ENCODE measurements around the gene MACC1. TPM values are rescaled to one million over a fixed set of nuclear protein-coding genes. Genes with fewer than 3 reads are reported as not detected.

The MACC1 gene
- total and polyA plus RNA-seq, 4 donors: 0.02 to 1.0 (median 0.50) TPM

DNA sequence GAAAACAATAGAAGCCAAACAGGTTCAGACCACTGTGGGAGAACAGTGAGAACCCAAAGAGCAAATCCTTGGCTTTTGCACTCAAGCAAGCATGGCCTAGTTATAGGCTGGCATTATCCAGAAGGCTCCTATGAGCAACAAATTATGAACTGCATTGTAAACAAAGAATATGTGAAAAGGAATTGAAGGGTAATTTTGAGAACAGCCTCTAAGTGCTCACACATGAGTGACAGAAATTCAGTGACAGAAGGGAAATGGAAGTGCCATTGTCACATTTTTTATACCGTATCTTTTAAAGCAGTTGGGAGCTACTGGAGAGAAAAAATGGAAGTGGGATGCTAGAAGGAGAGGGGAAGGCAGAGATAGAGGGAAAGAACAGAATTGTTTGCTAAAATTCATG lies 114.2 kb downstream of the MACC1 start:
- Histone ChIP-seq H3K4me1 (ENCODE audit: control insufficient read depth in 4 of 4, insufficient read depth in 4 of 4, low read length in 3 of 4) (no peaks in the 10 kb centered on the region), H3K27me3 (ENCODE audit: control insufficient read depth in 4 of 4, insufficient read depth in 4 of 4, low read length in 3 of 4) (no peaks in the 10 kb centered on the region), H3K27ac (ENCODE audit: low read depth in 1 of 2, low read length in 2 of 2) (no peak overlapping the region), H3K4me3 (ENCODE audit: low read depth in 1 of 3, low read length in 3 of 3) (no peak overlapping the region), H3K9ac (ENCODE audit: low read depth in 1 of 2, low read length in 2 of 2) (no peak overlapping the region), H3K9me3 (ENCODE audit: control insufficient read depth in 4 of 4, low read length in 3 of 4) (peaks cover 0 to 2% (median 0%) of the 10 kb centered on the region in 4 donors), H3K36me3 (ENCODE audit: control insufficient read depth in 4 of 4, insufficient read depth in 3 of 4, low read depth in 1 of 4, low read length in 3 of 4) (no peaks in the 10 kb centered on the region)
- 3% methylated on average over 1 of the region's 1 CpG for WGBS
- no peak for TF ChIP-seq FOXA1 (IDR thresholded peaks at IDR 0.05)
- no peak for DNase-seq (ENCODE audit: low spot score)

DNA sequence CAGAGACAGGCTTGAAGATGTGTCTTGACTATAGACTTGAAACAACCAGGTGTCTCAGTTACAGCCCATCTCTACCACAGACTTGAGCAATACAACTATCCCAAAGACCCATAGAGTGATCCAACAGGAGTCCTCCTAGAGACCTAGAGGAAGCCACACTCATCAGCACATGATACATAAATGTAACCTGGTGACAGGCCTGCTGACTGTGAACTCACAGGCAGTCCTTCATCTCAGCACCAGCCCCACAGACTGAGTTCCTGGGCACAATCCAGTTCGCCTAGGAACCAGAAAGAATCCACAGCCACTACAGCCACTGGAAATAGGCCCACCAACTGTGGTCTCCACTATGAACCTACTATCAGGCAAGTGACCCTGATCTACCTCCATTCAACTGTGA lies 121.3 kb downstream of the MACC1 start:
- Histone ChIP-seq H3K4me3 (ENCODE audit: low read depth in 1 of 3, low read length in 3 of 3) (no peak overlapping the region), H3K36me3 (ENCODE audit: control insufficient read depth in 4 of 4, insufficient read depth in 3 of 4, low read depth in 1 of 4, low read length in 3 of 4) (no peaks in the 10 kb centered on the region), H3K4me1 (ENCODE audit: control insufficient read depth in 4 of 4, insufficient read depth in 4 of 4, low read length in 3 of 4) (no peaks in the 10 kb centered on the region), H3K27ac (ENCODE audit: low read depth in 1 of 2, low read length in 2 of 2) (no peak overlapping the region), H3K27me3 (ENCODE audit: control insufficient read depth in 4 of 4, insufficient read depth in 4 of 4, low read length in 3 of 4) (no peaks in the 10 kb centered on the region), H3K9ac (ENCODE audit: low read depth in 1 of 2, low read length in 2 of 2) (no peak overlapping the region), H3K9me3 (ENCODE audit: control insufficient read depth in 4 of 4, low read length in 3 of 4) (peaks cover 0 to 8% (median 2%) of the 10 kb centered on the region in 4 donors)
- no peak for DNase-seq (ENCODE audit: low spot score)
- TF ChIP-seq HNF4A (conservative IDR thresholded peaks at IDR 0.05) (no peak), TAF1 (conservative IDR thresholded peaks at IDR 0.05) (no peak), RAD21 (IDR thresholded peaks at IDR 0.05) (no peak), SP1 (IDR thresholded peaks at IDR 0.05) (no peak), JUND (IDR thresholded peaks at IDR 0.05) (no peak)
- 77% methylated on average over 1 of the region's 1 CpG for WGBS

DNA sequence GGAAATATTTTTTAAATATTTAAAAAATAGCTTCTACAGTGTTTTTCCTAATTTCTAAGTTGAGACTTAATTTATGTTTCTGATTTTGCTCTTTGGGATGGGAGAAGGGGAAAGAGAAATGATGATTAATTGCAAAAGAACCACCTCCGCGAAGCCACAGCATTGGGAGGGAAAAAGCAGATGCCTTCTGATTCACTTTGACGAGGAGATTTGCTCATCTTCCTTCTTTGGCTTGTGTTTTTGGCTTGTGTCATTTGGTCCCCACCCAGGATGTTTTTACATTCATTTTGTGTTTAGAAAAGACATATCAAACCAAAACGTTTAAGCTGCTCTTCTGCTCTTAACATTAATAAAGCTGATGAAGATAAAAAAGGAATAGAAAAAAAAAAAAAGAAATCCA lies 121.7 kb downstream of the MACC1 start:
- Histone ChIP-seq H3K36me3 (ENCODE audit: control insufficient read depth in 4 of 4, insufficient read depth in 3 of 4, low read depth in 1 of 4, low read length in 3 of 4) (no peaks in the 10 kb centered on the region), H3K9ac (ENCODE audit: low read depth in 1 of 2, low read length in 2 of 2) (no peak overlapping the region), H3K27ac (ENCODE audit: low read depth in 1 of 2, low read length in 2 of 2) (no peak overlapping the region), H3K9me3 (ENCODE audit: control insufficient read depth in 4 of 4, low read length in 3 of 4) (peaks cover 0 to 8% (median 2%) of the 10 kb centered on the region in 4 donors), H3K4me3 (ENCODE audit: low read depth in 1 of 3, low read length in 3 of 3) (no peak overlapping the region), H3K27me3 (ENCODE audit: control insufficient read depth in 4 of 4, insufficient read depth in 4 of 4, low read length in 3 of 4) (no peaks in the 10 kb centered on the region), H3K4me1 (ENCODE audit: control insufficient read depth in 4 of 4, insufficient read depth in 4 of 4, low read length in 3 of 4) (no peaks in the 10 kb centered on the region)
- DNase-seq (ENCODE audit: low spot score): no peak
- WGBS: 78% methylated on average over 4 of the region's 4 CpGs
- TF ChIP-seq HNF4G (IDR thresholded peaks at IDR 0.05) (no peak), FOXA1 (IDR thresholded peaks at IDR 0.05) (no peak), GABPA (IDR thresholded peaks at IDR 0.05 in 1 of 2, conservative IDR thresholded peaks at IDR 0.05 in 1 of 2) (no peak), RAD21 (IDR thresholded peaks at IDR 0.05) (no peak), RXRA (IDR thresholded peaks at IDR 0.05) (no peak), YY1 (IDR thresholded peaks at IDR 0.05) (no peak), NR2F2 (IDR thresholded peaks at IDR 0.05) (no peak), EGR1 (IDR thresholded peaks at IDR 0.05; ENCODE audit: low read depth in 2 of 2) (no peak), TAF1 (conservative IDR thresholded peaks at IDR 0.05) (no peak), FOXA2 (IDR thresholded peaks at IDR 0.05) (no peak), HNF4A (conservative IDR thresholded peaks at IDR 0.05) (no peak), SP1 (IDR thresholded peaks at IDR 0.05) (no peak), JUND (IDR thresholded peaks at IDR 0.05) (no peak)
- TF ChIP-seq, protein P1, sequence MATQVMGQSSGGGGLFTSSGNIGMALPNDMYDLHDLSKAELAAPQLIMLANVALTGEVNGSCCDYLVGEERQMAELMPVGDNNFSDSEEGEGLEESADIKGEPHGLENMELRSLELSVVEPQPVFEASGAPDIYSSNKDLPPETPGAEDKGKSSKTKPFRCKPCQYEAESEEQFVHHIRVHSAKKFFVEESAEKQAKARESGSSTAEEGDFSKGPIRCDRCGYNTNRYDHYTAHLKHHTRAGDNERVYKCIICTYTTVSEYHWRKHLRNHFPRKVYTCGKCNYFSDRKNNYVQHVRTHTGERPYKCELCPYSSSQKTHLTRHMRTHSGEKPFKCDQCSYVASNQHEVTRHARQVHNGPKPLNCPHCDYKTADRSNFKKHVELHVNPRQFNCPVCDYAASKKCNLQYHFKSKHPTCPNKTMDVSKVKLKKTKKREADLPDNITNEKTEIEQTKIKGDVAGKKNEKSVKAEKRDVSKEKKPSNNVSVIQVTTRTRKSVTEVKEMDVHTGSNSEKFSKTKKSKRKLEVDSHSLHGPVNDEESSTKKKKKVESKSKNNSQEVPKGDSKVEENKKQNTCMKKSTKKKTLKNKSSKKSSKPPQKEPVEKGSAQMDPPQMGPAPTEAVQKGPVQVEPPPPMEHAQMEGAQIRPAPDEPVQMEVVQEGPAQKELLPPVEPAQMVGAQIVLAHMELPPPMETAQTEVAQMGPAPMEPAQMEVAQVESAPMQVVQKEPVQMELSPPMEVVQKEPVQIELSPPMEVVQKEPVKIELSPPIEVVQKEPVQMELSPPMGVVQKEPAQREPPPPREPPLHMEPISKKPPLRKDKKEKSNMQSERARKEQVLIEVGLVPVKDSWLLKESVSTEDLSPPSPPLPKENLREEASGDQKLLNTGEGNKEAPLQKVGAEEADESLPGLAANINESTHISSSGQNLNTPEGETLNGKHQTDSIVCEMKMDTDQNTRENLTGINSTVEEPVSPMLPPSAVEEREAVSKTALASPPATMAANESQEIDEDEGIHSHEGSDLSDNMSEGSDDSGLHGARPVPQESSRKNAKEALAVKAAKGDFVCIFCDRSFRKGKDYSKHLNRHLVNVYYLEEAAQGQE (IDR thresholded peaks at IDR 0.05): no peak
- TF ChIP-seq, protein P2, sequence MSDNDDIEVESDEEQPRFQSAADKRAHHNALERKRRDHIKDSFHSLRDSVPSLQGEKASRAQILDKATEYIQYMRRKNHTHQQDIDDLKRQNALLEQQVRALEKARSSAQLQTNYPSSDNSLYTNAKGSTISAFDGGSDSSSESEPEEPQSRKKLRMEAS (IDR thresholded peaks at IDR 0.05): no peak
- TF ChIP-seq, protein P3, sequence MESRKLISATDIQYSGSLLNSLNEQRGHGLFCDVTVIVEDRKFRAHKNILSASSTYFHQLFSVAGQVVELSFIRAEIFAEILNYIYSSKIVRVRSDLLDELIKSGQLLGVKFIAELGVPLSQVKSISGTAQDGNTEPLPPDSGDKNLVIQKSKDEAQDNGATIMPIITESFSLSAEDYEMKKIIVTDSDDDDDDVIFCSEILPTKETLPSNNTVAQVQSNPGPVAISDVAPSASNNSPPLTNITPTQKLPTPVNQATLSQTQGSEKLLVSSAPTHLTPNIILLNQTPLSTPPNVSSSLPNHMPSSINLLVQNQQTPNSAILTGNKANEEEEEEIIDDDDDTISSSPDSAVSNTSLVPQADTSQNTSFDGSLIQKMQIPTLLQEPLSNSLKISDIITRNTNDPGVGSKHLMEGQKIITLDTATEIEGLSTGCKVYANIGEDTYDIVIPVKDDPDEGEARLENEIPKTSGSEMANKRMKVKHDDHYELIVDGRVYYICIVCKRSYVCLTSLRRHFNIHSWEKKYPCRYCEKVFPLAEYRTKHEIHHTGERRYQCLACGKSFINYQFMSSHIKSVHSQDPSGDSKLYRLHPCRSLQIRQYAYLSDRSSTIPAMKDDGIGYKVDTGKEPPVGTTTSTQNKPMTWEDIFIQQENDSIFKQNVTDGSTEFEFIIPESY (IDR thresholded peaks at IDR 0.05): no peak
- TF ChIP-seq, protein P4, sequence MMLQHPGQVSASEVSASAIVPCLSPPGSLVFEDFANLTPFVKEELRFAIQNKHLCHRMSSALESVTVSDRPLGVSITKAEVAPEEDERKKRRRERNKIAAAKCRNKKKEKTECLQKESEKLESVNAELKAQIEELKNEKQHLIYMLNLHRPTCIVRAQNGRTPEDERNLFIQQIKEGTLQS (IDR thresholded peaks at IDR 0.05): no peak
- TF ChIP-seq, protein P5, sequence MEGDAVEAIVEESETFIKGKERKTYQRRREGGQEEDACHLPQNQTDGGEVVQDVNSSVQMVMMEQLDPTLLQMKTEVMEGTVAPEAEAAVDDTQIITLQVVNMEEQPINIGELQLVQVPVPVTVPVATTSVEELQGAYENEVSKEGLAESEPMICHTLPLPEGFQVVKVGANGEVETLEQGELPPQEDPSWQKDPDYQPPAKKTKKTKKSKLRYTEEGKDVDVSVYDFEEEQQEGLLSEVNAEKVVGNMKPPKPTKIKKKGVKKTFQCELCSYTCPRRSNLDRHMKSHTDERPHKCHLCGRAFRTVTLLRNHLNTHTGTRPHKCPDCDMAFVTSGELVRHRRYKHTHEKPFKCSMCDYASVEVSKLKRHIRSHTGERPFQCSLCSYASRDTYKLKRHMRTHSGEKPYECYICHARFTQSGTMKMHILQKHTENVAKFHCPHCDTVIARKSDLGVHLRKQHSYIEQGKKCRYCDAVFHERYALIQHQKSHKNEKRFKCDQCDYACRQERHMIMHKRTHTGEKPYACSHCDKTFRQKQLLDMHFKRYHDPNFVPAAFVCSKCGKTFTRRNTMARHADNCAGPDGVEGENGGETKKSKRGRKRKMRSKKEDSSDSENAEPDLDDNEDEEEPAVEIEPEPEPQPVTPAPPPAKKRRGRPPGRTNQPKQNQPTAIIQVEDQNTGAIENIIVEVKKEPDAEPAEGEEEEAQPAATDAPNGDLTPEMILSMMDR (IDR thresholded peaks at IDR 0.05; ENCODE audit: low read depth, low read length, missing input control): no peak

Data from liver (tissue), 9 donors.